Stimulated activated CD8-positive, alpha-beta memory T cell treated with anti-CD3 and anti-CD28 coated beads, Interleukin-12 subunit alpha, Interleukin-12 subunit beta, amount 100 ng/mL, for 24 hours (primary cell): Measurements from ENCODE around the gene RASSF4.

Source experiments
- DNase-seq: peaks from one replicate; pipeline ENCODE4 v3.0.0-alpha.2; 2020; ENCODE audit errors: extremely low read depth

Gene RASSF4

DNA sequence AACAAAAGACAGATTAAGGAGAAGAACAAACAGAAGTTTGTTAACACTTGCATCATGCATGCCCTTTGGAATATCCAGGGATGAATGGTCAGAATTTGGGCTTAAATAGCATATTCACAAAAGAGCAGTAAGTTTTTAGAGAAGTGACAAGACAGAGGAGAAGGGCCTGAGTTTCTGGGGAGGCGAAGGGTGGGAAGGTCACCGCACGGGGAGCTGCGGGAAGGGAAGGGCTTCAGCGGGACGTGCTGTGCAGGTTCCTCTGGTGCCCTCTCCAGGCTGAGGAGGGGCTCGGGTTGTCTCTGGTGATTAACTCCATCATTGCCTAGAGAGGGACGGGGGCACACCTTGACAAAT is 30.7 kb downstream of the RASSF4 start:
- no peak for DNase-seq

DNA sequence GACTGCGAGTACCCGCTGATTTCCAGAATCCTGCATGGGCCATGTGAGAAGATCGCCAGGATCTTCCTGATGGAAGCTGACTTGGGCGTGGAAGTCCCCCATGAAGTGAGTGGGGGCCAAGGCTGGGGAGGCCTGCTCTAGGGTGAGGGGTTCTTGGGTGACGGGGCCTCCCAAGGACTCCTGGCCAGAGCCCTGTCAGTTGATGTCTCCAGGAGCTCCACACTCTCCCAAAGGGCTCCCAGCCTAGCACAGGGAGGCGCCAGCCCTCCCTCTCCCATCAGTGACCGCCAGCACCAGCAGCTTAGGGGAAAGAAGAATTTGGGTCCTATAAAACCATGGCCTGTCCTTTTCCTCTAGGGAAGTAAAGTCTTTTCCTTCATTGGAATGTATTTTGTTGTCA is 31.4 kb downstream of the RASSF4 start:
- no peak for DNase-seq

DNA sequence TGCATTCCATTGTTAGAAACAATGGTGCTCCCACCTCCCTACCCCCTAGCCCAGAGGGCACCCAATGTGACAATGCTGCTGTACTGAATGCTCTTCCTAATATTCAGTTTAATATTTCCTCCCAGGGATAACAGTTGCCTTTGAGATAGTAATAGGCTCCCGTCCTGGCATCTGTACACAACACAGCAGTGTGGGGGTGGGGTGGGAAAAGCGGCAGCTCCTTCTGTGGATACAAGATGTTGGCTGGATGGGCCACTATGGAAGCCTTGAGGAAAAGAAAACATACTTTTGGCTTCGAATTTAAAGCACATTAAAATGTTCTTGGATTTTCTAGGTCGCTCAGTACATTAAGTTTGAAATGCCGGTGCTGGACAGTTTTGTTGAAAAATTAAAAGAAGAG is 32.0 kb downstream of the RASSF4 start:
- DNase-seq, result no peak

- DNase-seq, result no peak
These were observed 32.6 kb downstream of the RASSF4 start for GRCh38 chr10:44992070-44992731.

- DNase-seq, result no peak
These were observed 33.2 kb downstream of the RASSF4 start for GRCh38 chr10:44992732-44993225.

- no peak for DNase-seq
These were observed 33.8 kb downstream of the RASSF4 start for GRCh38 chr10:44993226-44993921.

DNA sequence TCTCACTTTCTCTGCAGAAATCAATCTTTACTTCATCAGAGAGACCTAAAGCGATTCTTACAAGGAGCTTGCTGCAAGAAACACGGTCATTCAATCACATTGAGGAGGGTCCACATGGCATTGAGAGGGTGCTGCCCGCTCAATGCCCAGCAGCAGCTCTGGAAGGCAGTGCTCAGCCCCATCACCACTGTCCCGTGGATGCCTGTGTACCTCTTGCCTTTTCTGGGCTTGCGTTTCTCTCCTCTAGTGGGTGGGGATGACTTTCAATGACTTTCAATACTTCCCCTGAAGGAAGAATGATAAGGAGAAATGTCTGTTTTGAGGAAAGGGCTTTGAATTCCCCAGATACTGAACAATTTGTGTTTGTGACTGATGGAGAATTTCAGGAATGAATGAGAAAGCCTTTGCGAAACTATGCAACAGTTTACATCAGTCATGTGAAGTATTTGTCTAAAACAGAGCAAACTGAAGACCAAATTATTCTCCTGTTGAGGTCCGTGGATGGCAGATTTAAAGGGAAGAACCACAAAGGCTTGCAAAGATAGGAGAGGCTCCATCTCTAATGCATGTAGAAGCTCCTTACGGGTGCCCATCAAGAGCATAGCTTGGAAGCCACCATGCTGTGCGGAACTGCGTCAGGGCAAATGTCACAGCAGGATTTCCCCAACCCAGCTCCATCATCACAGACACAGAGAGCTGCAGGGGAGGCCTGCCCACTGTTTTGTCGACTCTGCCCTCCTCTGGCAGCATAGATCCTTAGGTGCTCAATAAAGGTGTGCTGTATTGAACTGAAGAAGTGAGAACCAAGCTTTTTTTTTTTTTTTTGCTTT is 34.5 kb downstream of the RASSF4 start:
- DNase-seq, result no peak

DNA sequence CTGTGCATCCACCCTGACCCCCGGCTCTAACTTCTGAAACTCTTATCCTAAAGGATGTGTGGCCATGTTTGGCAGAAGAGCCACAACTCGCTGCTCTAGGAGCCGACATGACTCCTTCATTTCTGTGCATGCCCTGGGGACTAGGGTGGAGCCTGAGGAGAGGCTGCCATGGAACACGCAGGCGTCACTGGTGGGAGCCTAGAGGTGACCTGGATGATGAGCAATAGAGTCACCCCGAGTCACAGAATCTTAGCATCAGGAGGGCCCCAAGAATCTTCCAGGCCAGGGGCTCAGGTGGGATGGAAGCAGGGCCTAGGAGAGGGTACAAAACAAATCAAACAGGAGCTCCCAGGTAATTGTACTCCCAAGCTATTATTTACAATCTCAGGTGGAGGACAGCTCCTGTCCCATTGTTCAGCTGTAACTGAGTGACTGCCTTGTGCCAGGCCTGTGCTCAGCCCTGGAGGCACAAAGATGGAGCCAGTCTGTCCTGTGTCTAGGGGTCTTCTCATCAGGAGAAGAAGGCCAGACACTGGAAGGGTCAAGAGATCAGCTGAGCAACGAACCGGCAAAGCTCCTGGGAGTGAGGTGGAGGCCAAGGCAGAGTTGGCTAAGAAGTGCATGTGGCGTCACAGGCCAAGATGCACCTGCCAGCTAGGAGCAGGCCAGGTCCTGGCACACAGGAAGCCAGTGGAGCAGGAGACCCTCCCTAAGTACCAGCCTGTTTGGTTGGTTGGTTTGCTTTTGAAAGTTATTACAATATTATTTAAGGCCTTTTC is 35.3 kb downstream of the RASSF4 start:
- DNase-seq, result no peak

DNA sequence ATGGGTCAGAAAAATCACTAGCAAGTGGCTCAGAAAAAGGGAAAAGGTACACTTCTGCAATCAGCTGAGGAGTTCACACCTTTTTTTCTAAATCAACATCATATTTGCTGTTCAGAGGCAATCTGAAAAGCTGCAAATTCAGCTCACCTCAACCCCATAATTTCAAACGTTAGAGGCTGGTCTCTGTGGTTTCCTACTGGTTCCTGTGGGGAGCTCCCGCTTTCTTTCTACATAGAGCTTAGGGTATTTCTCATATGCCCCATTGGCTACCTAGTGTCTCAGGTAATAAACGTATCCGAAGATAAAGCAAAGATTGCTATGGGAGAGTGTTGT is 35.9 kb downstream of the RASSF4 start:
- DNase-seq, result no peak

GRCh38 chr10:44995914-44996669 is 36.5 kb downstream of the RASSF4 start:
- no peak for DNase-seq

DNA sequence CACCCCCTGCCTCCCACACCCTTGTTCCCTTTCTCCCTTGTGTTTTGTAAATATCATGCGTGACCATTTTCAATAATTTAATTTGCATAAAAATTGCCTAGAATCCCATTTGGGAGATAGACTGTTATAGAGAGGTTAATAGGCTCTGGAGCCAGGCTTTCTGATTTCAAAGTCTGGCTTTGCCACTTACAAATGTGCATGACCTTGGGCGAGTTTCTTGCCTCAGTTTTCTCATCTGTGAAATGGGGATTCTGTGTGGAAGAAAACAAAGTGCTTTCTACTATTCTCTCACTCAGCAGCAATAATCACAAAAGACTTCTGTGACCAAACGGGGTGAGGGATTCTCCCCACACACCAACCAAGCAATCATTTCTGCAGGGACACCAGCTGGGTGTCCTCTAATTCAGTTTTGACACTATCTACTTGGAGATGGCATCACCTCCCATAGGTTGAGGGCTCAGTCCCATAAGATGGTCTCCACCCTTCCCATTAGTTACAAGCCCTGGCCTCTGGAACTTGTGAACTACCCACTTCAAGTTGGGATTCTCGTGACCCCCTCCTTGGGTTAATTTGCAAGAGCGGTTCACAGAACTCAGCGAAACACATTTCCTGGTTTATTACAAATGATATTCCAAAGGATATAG is 37.6 kb downstream of the RASSF4 start:
- DNase-seq, result no peak

GRCh38 chr10:44998146-44998631 is 38.6 kb downstream of the RASSF4 start:
- no peak for DNase-seq

- DNase-seq, result no peak
These were observed 40.6 kb downstream of the RASSF4 start for GRCh38 chr10:45000138-45000751.

DNA sequence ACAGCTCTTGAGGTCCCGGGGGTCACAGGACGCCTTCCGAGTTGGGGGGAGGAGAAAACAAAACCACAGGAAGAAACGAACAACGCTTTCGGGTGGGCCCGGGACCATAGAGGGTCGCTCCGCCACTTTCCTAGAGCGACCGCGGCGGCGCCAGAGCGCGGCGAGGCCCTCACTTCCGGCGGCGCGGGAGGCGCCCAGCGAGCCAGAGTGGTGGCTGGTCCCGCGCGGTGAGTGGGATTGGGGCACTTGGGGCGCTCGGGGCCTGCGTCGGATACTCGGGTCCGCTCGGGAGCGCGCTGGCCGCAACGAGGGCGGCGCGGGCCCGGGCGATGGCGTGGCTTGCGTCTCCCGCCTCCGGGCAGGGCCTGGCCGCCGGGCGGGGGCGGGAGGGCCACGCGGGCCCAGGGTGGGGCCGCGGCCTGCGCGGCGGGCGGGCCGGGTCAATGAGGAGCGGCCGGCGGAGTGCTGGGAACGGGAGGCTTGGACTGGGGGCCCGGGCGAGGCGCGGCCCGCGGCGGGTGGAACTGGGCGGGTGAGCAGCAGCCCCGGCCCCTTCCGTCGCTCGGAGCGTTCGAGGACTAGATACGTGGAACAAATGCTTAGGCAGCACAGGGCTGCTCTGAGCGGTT is 41.3 kb downstream of the RASSF4 start, which contains the start of gene ZNF22:
Gene ZNF22 (plus strand): TSS at position 172 of the 629 bp plus-strand sequence. CDS start 2,446 bp downstream, outside the sequence.
- DNase-seq, result peak; percentile 30

- DNase-seq, result no peak
These were observed 42.0 kb downstream of the RASSF4 start for GRCh38 chr10:45001381-45002148.

DNA sequence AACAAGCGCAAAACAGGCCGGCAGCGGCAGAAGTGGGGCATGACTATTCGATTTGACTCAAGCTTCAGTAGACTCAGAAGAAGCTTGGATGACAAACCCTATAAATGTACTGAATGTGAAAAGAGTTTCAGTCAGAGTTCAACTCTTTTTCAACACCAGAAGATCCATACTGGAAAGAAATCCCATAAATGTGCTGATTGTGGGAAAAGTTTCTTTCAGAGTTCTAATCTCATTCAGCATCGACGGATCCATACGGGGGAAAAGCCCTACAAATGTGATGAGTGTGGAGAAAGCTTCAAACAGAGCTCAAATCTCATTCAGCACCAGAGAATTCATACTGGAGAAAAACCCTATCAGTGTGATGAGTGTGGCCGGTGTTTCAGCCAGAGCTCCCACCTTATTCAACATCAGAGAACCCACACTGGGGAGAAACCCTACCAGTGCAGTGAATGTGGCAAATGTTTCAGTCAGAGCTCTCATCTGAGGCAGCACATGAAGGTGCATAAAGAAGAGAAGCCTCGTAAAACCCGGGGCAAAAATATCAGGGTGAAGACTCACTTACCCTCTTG is 43.9 kb downstream of the RASSF4 start:
- no peak for DNase-seq

- DNase-seq, result no peak
These were observed 45.1 kb downstream of the RASSF4 start for GRCh38 chr10:45004661-45005060.

DNA sequence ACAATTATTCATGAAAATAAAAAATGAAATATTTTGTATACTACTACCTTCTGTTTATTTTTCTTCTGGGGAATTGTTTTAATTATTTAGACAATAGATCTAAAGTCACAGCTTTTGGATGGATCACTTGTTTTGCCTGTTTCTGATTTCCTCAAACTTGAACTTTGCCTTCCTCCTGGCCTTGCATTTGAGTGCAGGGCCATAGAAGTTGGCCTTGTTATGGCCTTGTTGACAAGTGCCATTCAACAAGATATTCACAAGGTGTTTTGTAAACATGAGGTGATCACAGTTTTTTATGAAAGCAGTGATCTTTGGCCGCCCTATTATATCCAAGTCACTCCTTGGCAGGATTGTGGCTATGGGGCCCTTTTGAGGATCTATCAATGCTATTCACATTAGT is 45.7 kb downstream of the RASSF4 start:
- no peak for DNase-seq
